Pulmonary artery endothelial cell (primary cell): ENCODE data around the gene TYRO3. TPM values are rescaled to one million over a fixed set of nuclear protein-coding genes. Genes with fewer than 3 reads are reported as not detected.

Source experiments
- DNase-seq: peaks from one replicate; pipeline ENCODE4 v3.0.0-alpha.2; 2011; ENCODE audit warnings: low read depth, low spot score
- total RNA-seq: library from RNA; depleted of rRNA; stranded (reverse); fragments of >200 nt; gene quantifications from 2 replicates; pipeline ENCODE4 v1.2.3, GENCODE V29; 2014

The TYRO3 gene
- total RNA-seq, 1 donor from 2014 or later, result 6.3 TPM

DNA sequence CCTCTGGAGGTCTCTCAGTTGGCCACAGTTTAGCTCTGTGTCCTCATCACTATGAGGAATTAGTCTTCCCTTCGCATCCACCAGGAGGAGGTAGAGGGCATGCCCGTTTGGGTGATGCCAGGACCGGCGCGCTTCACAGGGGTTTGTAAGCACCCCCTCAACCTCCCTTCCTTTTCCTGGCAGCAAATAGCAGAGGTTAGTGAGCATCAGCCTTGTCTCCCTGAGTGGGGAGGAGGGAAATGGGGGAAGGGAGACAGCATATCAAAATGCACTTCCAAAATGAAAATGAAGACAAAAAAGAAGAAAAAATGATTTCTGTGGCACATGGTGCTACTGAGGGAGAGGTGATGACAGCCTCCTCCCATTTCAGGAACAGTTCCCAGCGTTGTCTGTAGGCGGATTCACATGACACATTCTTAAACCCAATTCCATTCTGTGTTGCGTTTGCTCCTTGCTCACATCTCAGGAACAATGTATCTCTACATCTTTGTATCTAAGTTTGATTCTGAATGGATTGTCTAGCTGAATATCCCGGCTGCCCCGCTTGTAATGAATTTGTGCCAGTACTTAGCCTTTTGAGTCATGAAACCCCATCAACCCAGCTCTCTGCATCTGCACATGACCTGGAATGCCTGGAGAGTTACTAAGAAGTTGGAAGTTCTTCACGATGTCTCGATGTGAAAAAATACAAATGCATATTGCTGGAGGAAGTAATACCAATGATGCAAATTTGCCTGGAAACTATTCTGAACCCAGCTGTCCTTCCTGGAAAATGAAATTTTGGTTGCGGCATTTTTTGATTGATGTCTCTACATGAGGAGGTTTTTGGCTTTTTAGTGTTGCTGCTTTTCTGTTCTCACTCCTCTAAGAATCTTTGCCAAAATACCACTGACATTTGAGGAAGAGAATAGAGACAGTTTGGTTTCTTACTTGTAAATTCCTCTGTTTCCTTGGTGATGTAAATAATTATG, 45.2 kb downstream of the TYRO3 start:
- DNase-seq, result no peak

DNA sequence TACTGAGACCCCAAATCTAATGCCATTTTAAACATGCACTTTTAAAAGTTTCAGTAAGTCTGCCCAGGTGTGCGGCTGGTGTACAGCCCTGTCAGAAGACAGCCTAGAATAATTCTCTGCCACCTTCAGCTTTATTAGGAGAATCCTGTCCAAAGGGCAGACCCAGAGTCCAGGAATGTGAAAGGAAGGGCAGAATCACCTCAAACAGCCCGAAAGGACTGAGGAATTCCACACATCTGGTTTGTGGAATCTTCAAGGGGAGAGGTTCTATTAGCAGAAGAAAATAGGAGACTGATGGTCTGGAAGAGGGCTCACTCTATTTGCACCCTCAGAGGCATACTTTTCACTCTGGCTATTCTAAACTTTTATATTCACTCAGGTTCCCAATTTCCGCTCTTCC, 46.6 kb downstream of the TYRO3 start:
- no peak for DNase-seq

DNA sequence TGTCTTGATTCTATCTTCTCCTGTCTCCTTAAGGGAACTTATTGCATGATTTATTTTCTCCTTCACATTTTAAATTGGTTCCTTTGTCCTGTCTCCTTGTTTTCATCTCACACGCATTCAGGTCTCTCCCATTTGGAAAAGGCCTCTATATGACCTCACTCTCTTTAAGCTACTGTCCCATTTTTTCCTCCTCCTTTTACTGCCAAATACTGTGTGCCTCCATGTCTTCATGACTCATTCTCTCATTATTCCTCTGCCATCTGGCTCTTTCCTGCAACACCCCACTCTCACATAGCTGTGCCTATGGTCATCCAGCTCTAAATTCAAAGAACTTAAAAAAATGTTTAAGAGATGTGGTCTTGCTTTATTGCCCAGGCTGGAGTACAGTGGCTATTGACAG, 48.0 kb downstream of the TYRO3 start:
- no peak for DNase-seq

DNA sequence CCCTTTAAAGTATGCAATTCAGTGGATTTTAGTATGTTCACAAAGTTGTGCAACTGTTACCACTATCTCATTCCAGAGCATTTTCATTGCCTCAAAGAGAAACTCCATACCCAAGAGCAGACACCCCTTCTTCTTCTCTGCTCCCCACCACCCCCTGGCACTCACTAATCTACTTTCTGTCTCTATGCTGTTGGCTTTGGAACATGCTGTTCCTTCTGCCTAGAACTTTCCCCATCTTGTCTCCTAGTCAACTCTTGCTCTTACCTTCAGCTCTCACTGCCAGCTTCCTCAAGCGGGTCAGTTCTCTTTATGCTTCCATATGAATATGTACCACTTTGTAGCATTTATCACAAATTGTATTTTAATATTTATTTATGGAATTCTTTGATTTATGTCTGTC, 50.1 kb downstream of the TYRO3 start:
- DNase-seq, result no peak

DNA sequence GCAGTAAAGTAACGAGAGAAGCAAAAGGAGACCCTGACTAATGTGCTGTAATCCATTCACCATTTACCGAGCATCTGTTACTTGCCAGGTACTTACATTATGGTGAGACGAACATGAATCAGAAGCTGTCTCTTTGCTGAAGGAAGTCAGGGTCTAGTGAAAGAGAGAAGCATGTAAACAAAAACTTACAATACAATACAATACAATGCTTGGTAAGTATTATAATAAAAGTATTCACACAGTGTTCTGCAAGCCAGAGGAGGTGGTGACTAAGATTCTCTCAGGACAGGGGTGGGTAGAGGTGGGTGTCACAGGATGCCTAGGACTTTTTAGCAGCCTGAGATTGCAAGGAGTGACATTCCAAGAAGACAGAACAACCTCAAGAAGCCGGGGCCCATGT, 51.0 kb downstream of the TYRO3 start:
- no peak for DNase-seq

DNA sequence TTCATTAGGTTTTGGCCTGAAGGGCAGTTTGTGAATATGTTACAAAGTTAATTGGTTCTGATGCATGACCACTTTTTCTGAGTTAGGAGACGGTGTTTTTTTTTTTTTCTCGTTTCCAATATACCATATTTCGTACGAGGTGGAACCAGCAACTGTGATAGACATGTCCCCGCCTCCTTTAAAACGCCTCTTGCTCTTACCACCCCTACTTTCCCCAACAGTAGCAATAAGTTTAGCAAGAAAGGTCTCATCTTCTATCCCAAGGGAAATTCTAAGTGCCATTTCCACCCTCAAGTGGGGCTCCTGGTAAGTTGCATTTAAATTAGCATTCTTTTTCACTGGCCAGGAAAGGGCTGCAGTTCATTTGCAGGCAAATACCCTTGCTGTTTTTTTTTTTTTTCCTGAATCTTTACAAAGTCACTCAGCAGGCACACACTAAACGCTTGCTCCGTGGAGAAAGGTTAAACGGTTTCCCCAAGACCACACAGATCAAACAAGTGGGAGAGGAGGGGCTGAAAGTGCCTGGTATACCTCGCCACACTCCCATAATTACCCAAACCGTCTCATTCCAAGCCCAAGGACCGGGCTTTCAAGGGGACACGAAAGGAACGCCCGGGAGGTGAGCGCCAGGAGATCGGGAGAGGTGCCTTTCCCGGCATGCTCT, 61.7 kb downstream of the TYRO3 start:
- no peak for DNase-seq

DNA sequence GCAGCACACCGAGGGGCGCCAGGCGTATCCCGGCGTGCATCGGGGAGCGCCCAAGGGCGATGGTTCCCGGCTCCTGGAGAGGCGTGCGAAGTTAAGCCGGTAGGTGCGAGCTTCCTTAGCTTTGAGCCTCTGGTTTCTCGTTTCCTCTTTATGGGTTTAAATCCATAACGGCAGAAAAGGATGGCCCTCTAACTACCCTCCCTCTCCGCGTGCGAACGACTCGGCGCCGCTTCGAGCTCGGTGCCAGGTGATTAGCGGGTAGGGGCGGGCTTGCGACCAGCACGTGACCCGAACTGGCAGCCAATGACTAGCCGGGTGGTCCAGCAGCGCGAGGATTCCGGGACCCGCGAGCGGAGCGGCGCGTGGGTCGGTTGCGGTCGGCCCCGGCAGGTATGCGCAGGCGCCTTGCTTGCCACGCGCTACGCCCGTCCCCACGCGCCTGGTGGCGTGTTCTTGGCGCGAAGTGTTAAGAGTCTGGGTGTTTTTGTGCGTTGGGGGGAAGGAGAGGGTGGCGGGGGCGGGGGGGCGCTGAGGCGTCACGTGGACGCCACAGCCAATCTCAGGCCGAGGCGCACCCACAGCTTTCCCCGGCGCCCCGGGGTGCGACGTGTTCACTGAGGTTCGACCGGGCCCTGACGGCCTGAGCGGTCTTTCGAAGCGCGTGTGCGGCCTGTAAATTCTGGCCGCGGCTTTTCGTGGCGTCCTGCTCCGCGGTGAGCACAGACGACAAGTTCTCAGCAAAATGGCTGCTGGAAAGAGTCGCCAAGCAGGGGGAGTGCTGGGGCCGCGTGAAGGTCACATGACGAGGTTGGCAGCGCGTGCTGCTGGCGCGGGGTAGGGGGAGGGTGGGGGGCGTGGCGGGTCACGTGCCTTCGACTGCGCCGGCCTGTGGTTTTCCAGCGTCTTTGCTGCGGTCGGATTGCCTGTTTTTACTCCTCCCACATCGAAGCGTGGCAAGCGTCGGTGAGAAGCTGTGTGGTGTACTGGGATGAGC, 62.5 kb downstream of the TYRO3 start:
- peak; percentile 63 for DNase-seq

DNA sequence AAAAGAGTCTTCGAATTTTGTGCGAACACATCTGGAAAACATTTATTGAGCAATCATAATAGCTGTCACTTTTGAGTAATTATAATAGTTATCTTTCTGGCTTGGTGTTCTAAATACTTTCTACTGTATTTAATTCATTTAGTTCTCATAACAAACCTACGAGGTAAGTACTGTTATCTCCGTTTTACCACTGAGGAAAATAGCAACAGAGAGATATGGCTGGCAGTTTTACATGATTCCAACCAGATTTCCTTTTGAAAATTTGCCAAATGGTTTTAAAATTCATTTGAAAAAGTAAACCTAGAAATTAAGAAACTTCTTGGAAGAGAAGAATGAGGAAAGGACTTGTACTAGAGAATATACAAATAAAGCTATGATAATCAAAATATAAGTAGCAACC, 63.9 kb downstream of the TYRO3 start:
- no peak for DNase-seq

DNA sequence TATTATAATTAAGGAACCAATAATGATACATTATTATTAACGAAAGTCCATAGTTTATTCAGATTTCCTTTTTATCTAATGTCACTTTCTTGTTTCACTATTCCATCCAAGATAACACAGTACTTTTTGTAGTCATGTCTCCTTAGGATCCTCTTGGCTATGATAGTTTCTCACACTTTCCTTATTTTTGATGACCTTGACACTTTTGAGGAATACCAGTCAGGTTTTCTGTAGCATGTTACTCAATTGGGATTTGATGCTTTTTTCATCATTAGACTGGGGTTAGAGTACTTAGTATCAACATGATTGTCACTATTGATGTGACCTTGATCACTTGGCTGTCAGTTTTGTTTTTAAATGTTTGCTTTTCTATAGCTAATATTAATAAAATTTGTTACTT, 68.2 kb downstream of the TYRO3 start:
- DNase-seq, result no peak

DNA sequence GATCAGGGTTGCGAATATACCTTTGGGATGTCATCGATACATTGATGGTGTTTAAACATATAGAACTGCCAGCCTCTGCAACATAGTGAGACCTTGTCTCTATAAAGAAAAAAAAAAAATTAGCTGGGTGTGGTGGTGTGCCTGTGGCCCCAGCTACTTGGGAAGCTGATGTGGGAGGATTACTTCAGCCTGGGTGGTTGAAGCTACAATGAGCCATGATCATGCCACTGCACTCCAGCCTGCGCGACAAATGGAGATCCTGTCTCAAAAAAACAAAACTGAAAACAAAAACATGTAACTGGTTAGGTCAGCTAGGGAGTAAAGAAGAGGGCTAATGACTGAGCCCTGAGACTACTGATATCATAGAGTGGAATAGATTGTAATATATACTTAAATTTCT, 70.5 kb downstream of the TYRO3 start:
- DNase-seq, result no peak

DNA sequence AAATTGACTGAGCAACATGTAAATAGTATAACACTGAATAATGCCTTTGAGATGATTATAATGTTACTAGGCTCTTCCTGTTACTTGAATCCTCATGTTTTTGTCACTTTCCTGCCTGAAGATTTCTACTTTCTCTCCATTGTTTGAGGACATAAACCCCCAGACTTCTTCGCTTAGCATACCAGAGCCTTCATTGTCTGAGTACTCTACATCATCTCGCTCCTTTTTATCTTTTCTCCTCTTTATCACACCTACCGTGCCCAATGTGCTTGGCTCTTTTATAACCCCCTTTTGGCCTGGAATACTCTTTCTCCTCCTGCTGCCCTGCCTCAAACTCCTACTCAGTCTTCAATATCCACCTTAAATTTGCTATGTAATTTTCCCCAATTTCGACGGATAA, 70.9 kb downstream of the TYRO3 start:
- DNase-seq, result no peak

DNA sequence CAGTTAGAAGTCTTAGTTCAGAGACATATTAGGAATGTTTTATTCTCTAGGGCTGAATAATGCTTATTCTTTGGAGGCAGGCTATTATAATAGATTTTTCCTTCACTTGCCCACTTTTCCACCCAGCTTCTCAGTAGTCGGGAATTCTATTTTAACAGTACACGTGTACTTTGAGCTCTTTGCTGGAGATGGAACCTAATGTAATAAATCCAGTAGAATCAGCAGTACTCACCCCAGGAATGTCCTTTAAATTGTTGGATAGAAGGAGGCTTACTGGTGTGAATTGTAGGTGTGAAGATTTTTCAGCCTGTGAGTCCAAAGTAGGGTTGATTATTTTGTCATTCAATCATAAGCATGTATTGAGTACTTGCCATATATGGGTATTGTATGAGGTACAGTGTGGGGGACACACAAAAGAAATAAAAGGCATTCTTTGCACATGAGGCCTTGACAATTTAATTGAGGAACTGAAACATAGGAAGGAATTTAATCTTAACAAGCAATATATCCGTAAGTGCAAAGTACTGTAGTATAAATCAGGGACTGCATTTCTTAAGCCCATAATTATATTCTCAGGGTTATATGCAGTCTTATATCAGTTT, 71.7 kb downstream of the TYRO3 start:
- no peak for DNase-seq

DNA sequence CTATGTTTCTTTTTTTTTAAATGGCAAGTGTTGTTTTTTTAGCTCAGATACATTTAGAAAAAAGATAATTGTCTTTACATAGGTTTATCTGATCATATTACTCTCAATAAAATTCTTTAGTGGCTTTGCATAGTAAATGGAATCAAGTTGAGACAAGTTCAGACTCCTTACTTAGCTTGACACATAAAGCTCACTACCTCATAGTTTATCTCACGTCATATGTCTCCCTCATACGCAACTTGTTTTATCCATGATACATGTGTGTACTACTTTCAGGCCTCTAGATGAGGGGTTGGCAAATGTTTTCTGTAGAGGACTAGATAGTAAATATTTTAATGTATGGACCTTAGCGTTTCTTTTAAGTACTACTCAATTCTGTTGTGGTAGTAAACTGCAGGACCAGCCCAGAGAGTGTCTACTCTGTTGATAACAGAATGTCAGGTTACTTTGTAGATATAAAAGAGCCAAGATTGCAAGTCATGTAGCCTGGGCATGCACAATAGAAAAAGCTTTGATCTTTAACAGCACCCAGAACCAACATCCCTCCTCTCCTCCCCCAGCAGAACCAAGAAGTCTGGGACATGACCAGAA, 73.0 kb downstream of the TYRO3 start:
- no peak for DNase-seq

Other genes with a start within 250 kb of the TYRO3 start
- 7.3 and 13.2 TPM in 2 replicates for gene OIP5, start 226.6 kb upstream of the TYRO3 start, total RNA-seq
- gene NUSAP1, start 226.3 kb upstream of the TYRO3 start, total RNA-seq, result 92.3 and 125 TPM in 2 replicates
- 23.7 and 28.2 TPM in 2 replicates for gene NDUFAF1, start 156.7 kb upstream of the TYRO3 start, total RNA-seq
- 14.3 and 14.6 TPM in 2 replicates for gene RTF1, start 142.1 kb upstream of the TYRO3 start, total RNA-seq
- gene ITPKA, start 65.3 kb upstream of the TYRO3 start, total RNA-seq, result 0.46 and 2.8 TPM in 2 replicates
- 0.07 and 0.18 TPM in 2 replicates for gene LTK, start 45.4 kb upstream of the TYRO3 start, total RNA-seq
- gene RPAP1, start 15.0 kb upstream of the TYRO3 start, total RNA-seq, result 13.7 and 31.6 TPM in 2 replicates
- gene MGA, start 101.2 kb downstream of the TYRO3 start, total RNA-seq, result 26.6 and 46.2 TPM in 2 replicates
- gene MAPKBP1, start 215.3 kb downstream of the TYRO3 start, total RNA-seq, result 18.5 and 25.2 TPM in 2 replicates